WTC11 (cell line): ENCODE results near the gene PAX9. TPM values are rescaled to one million over a fixed set of nuclear protein-coding genes. Genes with fewer than 3 reads are reported as not detected.

Source experiments
- ATAC-seq: fragments of 200-7000 bp; cut with Tn5 transposase; 2 replicates; pipeline ENCODE4 v1.10.0; 2021; ENCODE audit warnings: mild to moderate bottlenecking, moderate library complexity
- CTCF ChIA-PET: fragments of 300-600 bp; sonication (Branson Sonifier 250); formaldehyde crosslinking; loops from one replicate; lab custom pipeline; 2021; ENCODE audit warnings: antibody characterized with exemption; lab: Charles Lee
- POLR2A ChIA-PET: fragments of 350-600 bp; sonication (Branson Sonifier 250); formaldehyde crosslinking; loops from one replicate; lab custom pipeline; 2021; ENCODE audit warnings: antibody characterized with exemption; lab: Charles Lee
- DNase-seq: peaks from one replicate; pipeline ENCODE4 v3.0.0; 2021; ENCODE audit warnings: low spot score
- H3K27ac Mint-ChIP-seq: 2 replicates; pipeline ENCODE4 v1.8.0; 2021; ENCODE audit warnings: mixed read lengths
- H3K27me3 Mint-ChIP-seq: 2 replicates; pipeline ENCODE4 v1.8.0; 2021; ENCODE audit warnings: low read depth, mild to moderate bottlenecking, moderate library complexity, mixed read lengths
- H3K36me3 Mint-ChIP-seq: 2 replicates; pipeline ENCODE4 v1.8.0; 2021; ENCODE audit warnings: mixed read lengths
- H3K4me1 Mint-ChIP-seq: 2 replicates; pipeline ENCODE4 v1.8.0; 2022; ENCODE audit warnings: mixed read lengths
- H3K4me3 Mint-ChIP-seq: 2 replicates; pipeline ENCODE4 v1.8.0; 2021; ENCODE audit warnings: mild to moderate bottlenecking, moderate library complexity, mixed read lengths
- H3K9me3 Mint-ChIP-seq: 2 replicates; pipeline ENCODE4 v1.8.0; 2021; ENCODE audit warnings: mixed read lengths
- CREM ChIP-seq: sonication (generic); formaldehyde crosslinking; IDR thresholded peaks from 2 replicates; pipeline ENCODE4 v1.8.1; 2022; ENCODE audit warnings: mild to moderate bottlenecking, missing genetic modification reagents, moderate library complexity
- E2F5 ChIP-seq: sonication (generic); formaldehyde crosslinking; IDR thresholded peaks from 2 replicates; pipeline ENCODE4 v1.8.1; 2022; ENCODE audit warnings: mild to moderate bottlenecking, moderate library complexity, missing genetic modification reagents
- GTF2I ChIP-seq: fragments of 250-450 bp; sonication (Bioruptor Pico); conservative IDR thresholded peaks from 2 replicates; pipeline ENCODE4 v1.4.0; 2021; ENCODE audit warnings: mild to moderate bottlenecking
- IRF2 ChIP-seq: sonication (generic); formaldehyde crosslinking; IDR thresholded peaks from 2 replicates; pipeline ENCODE4 v1.8.0; 2022; ENCODE audit warnings: low read depth, missing genetic modification reagents, borderline replicate concordance
- MLX ChIP-seq: sonication (generic); formaldehyde crosslinking; IDR thresholded peaks from 2 replicates; pipeline ENCODE4 v1.8.1; 2023; ENCODE audit warnings: mild to moderate bottlenecking, missing genetic modification reagents, moderate library complexity
- NR3C1 ChIP-seq: sonication (generic); formaldehyde crosslinking; conservative IDR thresholded peaks from 2 replicates; pipeline ENCODE4 v1.8.1; 2023; ENCODE audit warnings: low read depth, mild to moderate bottlenecking, missing genetic modification reagents
- TCF7 ChIP-seq: sonication (generic); formaldehyde crosslinking; IDR thresholded peaks from 2 replicates; pipeline ENCODE4 v1.8.0; 2022; ENCODE audit warnings: mild to moderate bottlenecking, low read depth, missing genetic modification reagents, moderate library complexity
- TEAD4 ChIP-seq: sonication (generic); formaldehyde crosslinking; IDR thresholded peaks from 2 replicates; pipeline ENCODE4 v1.8.0; 2022; ENCODE audit warnings: mild to moderate bottlenecking, missing genetic modification reagents
- ZBTB21 ChIP-seq: sonication (generic); formaldehyde crosslinking; IDR thresholded peaks from 2 replicates; pipeline ENCODE4 v1.8.1; 2023; ENCODE audit warnings: mild to moderate bottlenecking, missing genetic modification reagents, borderline replicate concordance
- ZNF263 ChIP-seq: sonication (generic); formaldehyde crosslinking; IDR thresholded peaks from 2 replicates; pipeline ENCODE4 v1.8.1; 2022; ENCODE audit warnings: low read depth, mild to moderate bottlenecking, moderate library complexity, missing genetic modification reagents
- ZNF416 ChIP-seq: fragments of 250-450 bp; sonication (Bioruptor Pico); IDR thresholded peaks from 2 replicates; pipeline ENCODE4 v1.9.0; 2021; ENCODE audit warnings: mild to moderate bottlenecking, inconsistent platforms
- ZNF512 ChIP-seq: sonication (generic); formaldehyde crosslinking; IDR thresholded peaks from 2 replicates; pipeline ENCODE4 v1.8.1; 2022; ENCODE audit warnings: missing genetic modification reagents, borderline replicate concordance
- total RNA-seq: library from RNA; stranded (reverse); gene quantifications from 3 replicates; pipeline ENCODE4 v1.2.3, GENCODE V29; 2021
- TF ChIP-seq, protein P1 (sequence below): sonication (generic); formaldehyde crosslinking; IDR thresholded peaks from 2 replicates; pipeline ENCODE4 v1.8.1; 2022; ENCODE audit warnings: mild to moderate bottlenecking, missing genetic modification reagents, moderate library complexity, borderline replicate concordance
- TF ChIP-seq, protein P2 (sequence below): fragments of 250-450 bp; sonication (Bioruptor Pico); IDR thresholded peaks from 2 replicates; pipeline ENCODE4 v1.8.0; 2021; ENCODE audit warnings: mild to moderate bottlenecking

The PAX9 gene
- total RNA-seq, 1 experiment from 2014 or later, result not detected

GRCh38 chr14:36721877-36722276, 60.2 kb downstream of the PAX9 start (continued):
- no peak for TF ChIP-seq ZNF263 (CRISPR knock-in tag)
- TF ChIP-seq ZNF512 (CRISPR knock-in tag), result no peak
- no peak for TF ChIP-seq IRF2 (CRISPR knock-in tag)
- TF ChIP-seq CREM (CRISPR knock-in tag), result no peak
- TF ChIP-seq GTF2I, result no peak

- no peak for ATAC-seq
- POLR2A ChIA-PET, result interaction anchor here (1.1 kb wide), 1 partner anchor 11 kb away, joined by 3 read pairs; no protein-coding TSS in a partner anchor
- CTCF ChIA-PET, result interaction anchor here (1.5 to 3.8 kb wide), 2 partner anchors 24 to 119 kb away, joined by 3 to 14 read pairs; no protein-coding TSS in a partner anchor
Observed at GRCh38 chr14:36723530-36723929, 61.9 kb downstream of the PAX9 start.

More at GRCh38 chr14:36723530-36723929, 61.9 kb downstream of the PAX9 start:
- TF ChIP-seq IRF2 (CRISPR knock-in tag), result no peak
- TF ChIP-seq MLX, result no peak
- TF ChIP-seq ZBTB21 (CRISPR knock-in tag), result no peak
- TF ChIP-seq, protein P1, sequence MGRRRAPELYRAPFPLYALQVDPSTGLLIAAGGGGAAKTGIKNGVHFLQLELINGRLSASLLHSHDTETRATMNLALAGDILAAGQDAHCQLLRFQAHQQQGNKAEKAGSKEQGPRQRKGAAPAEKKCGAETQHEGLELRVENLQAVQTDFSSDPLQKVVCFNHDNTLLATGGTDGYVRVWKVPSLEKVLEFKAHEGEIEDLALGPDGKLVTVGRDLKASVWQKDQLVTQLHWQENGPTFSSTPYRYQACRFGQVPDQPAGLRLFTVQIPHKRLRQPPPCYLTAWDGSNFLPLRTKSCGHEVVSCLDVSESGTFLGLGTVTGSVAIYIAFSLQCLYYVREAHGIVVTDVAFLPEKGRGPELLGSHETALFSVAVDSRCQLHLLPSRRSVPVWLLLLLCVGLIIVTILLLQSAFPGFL (CRISPR knock-in tag), result no peak
- TF ChIP-seq ZNF416 (CRISPR knock-in tag), result no peak
- TF ChIP-seq, protein P2, sequence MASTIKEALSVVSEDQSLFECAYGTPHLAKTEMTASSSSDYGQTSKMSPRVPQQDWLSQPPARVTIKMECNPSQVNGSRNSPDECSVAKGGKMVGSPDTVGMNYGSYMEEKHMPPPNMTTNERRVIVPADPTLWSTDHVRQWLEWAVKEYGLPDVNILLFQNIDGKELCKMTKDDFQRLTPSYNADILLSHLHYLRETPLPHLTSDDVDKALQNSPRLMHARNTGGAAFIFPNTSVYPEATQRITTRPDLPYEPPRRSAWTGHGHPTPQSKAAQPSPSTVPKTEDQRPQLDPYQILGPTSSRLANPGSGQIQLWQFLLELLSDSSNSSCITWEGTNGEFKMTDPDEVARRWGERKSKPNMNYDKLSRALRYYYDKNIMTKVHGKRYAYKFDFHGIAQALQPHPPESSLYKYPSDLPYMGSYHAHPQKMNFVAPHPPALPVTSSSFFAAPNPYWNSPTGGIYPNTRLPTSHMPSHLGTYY, result no peak
- TF ChIP-seq ZNF512 (CRISPR knock-in tag), result no peak
- TF ChIP-seq NR3C1 (CRISPR knock-in tag), result no peak
- TF ChIP-seq E2F5, result no peak
- no peak for TF ChIP-seq TEAD4
- no peak for TF ChIP-seq TCF7 (CRISPR knock-in tag)
- Mint-ChIP-seq H3K27me3 (no peaks in the 10 kb centered on the region), H3K4me3 (no peak overlapping the region), H3K9me3 (no peaks in the 10 kb centered on the region), H3K27ac (no peak overlapping the region), H3K36me3 (no peaks in the 10 kb centered on the region), H3K4me1 (peaks cover 14% of the 10 kb centered on the region)
- no peak for DNase-seq
